Measurements from ENCODE around the gene SLC9A7. TPM values are rescaled to one million over a fixed set of nuclear protein-coding genes. Genes with fewer than 3 reads are reported as not detected.

The SLC9A7 gene
- total RNA-seq, 2 experiments from 2014 or later, result 2.2 to 3.2 TPM

DNA sequence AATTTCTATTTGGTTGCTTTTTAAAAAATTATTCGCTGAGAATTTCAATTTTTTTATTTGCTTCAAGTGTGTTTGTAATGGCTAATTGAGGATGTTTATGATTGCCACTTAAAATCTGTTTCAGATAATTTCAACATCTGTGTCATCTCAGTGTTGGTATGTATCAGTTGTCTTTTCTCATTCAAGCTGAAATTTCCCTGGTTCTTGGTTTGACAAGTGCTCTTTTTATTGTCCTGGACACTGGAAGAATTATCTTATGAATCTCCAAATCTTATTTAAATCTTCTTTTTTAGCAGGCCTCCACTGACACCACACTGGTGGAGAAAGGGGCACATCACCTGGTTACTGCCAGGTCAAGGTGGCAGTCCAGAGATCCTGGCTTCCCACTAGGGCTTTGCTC, 163.8 kb downstream of the SLC9A7 start:
- H3K36me3 Mint-ChIP-seq (ENCODE audit: low read depth), result no peaks in the 10 kb centered on the region
- H3K4me3 Mint-ChIP-seq, result no peak overlapping the region
- no peaks in the 10 kb centered on the region for H3K27me3 Mint-ChIP-seq
- no peaks in the 10 kb centered on the region for H3K9me3 Mint-ChIP-seq
- H3K4me1 Mint-ChIP-seq (ENCODE audit: low read depth), result peaks cover 6% of the 10 kb centered on the region
- ATAC-seq (ENCODE audit: poor library complexity) (no peak), DNase-seq (no peak)
- POLR2A ChIA-PET, result no interaction called here
- CTCF ChIA-PET, result interaction anchor here (0.7 kb wide), 1 partner anchor 22 kb away, joined by 3 read pairs; no protein-coding TSS in a partner anchor
- Histone ChIP-seq H3K9me3 (ENCODE audit: control insufficient read depth in 1 of 2, insufficient read depth in 1 of 2, low read length in 2 of 2) (no peaks in the 10 kb centered on the region), H3K4me3 (ENCODE audit: low read length) (no peak overlapping the region), H3K27me3 (ENCODE audit: control insufficient read depth in 1 of 2, insufficient read depth in 2 of 2, low read length in 2 of 2) (no peaks in the 10 kb centered on the region), H3K4me1 (ENCODE audit: insufficient read depth, low read length) (peaks cover 3% of the 10 kb centered on the region), H3K36me3 (ENCODE audit: insufficient read depth, low read length) (no peaks in the 10 kb centered on the region), H3K27ac (ENCODE audit: low read depth in 1 of 2, low read length in 2 of 2) (no peak overlapping the region)
- H3K27ac Mint-ChIP-seq, result no peak overlapping the region
- intact Hi-C loops (cut with DNase I, micrococcal nuclease), result no loop called here
- TF ChIP-seq, protein P1, sequence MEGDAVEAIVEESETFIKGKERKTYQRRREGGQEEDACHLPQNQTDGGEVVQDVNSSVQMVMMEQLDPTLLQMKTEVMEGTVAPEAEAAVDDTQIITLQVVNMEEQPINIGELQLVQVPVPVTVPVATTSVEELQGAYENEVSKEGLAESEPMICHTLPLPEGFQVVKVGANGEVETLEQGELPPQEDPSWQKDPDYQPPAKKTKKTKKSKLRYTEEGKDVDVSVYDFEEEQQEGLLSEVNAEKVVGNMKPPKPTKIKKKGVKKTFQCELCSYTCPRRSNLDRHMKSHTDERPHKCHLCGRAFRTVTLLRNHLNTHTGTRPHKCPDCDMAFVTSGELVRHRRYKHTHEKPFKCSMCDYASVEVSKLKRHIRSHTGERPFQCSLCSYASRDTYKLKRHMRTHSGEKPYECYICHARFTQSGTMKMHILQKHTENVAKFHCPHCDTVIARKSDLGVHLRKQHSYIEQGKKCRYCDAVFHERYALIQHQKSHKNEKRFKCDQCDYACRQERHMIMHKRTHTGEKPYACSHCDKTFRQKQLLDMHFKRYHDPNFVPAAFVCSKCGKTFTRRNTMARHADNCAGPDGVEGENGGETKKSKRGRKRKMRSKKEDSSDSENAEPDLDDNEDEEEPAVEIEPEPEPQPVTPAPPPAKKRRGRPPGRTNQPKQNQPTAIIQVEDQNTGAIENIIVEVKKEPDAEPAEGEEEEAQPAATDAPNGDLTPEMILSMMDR (IDR thresholded peaks at IDR 0.05), result no peak

DNA sequence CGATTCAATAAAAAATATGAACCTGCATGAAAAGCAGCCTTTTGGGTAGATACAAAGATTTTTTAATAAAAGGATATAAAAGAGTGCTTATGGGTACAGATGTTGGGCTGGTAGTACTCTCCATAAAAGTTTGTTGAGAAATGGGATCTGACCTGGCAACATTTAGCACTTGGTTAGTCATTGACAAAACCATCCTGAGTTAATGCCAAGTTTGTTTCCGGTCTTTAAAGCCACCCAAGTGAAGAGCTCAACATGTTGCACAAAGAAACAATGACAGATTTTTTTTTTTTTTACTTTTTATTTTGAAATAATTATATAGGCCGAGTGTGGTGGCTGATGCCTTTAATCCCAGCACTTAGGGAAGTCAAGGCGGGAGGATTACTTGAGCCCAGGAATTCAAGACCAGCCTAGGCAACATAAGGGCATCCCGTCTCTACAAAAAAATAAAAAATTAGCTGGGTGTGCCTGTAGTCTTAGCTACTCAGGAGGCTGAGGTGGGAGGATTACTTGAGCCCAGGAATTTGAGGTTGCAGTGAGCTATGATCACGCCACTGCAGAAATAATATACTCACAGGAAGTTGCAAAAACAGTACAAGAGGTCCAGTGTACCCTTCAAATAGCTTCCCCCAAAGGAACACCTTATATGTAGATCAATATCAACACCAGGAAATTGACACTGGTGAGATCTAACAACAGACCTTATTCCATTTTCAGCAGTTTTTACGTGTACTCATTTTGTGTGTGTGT, 168.8 kb downstream of the SLC9A7 start:
- H3K9me3 ChIP-seq (ENCODE audit: control insufficient read depth in 1 of 2, insufficient read depth in 1 of 2, low read length in 2 of 2), result no peaks in the 10 kb centered on the region
- H3K4me3 ChIP-seq (ENCODE audit: low read length), result no peak overlapping the region
- ATAC-seq (ENCODE audit: poor library complexity) (peak; percentile 32), DNase-seq (peak in 1 of 14 experiments; percentile 20)
- Mint-ChIP-seq H3K4me1 (ENCODE audit: low read depth) (peaks cover 31% of the 10 kb centered on the region), H3K4me3 (peak overlapping the region; percentile 30), H3K27me3 (no peaks in the 10 kb centered on the region), H3K36me3 (ENCODE audit: low read depth) (no peaks in the 10 kb centered on the region), H3K9me3 (no peaks in the 10 kb centered on the region), H3K27ac (peak overlapping the region; percentile 67)
- H3K27ac ChIP-seq (ENCODE audit: low read depth in 1 of 2, low read length in 2 of 2), result peak overlapping the region in 1 of 2 donors; percentile 22
- CTCF ChIA-PET, result interaction anchor here (0.7 to 1.5 kb wide), 4 partner anchors 9 to 18 kb away, joined by 3 to 6 read pairs (median 4); no protein-coding TSS in a partner anchor
- intact Hi-C loops (cut with DNase I, micrococcal nuclease), result loop anchor here in 1 of 2 experiments (1.0 kb wide), 1 partner anchor 16 kb away; no protein-coding TSS in a partner anchor
- POLR2A ChIA-PET, result interaction anchor here (1.2 to 1.7 kb wide), 4 partner anchors 14 to 21 kb away, joined by 3 to 6 read pairs (median 4); no protein-coding TSS in a partner anchor
- H3K4me1 ChIP-seq (ENCODE audit: insufficient read depth, low read length), result peaks cover 36% of the 10 kb centered on the region
- H3K27me3 ChIP-seq (ENCODE audit: control insufficient read depth in 1 of 2, insufficient read depth in 2 of 2, low read length in 2 of 2), result no peaks in the 10 kb centered on the region
- H3K36me3 ChIP-seq (ENCODE audit: insufficient read depth, low read length), result no peaks in the 10 kb centered on the region
- TF ChIP-seq, protein P1 (IDR thresholded peaks at IDR 0.05), result no peak

DNA sequence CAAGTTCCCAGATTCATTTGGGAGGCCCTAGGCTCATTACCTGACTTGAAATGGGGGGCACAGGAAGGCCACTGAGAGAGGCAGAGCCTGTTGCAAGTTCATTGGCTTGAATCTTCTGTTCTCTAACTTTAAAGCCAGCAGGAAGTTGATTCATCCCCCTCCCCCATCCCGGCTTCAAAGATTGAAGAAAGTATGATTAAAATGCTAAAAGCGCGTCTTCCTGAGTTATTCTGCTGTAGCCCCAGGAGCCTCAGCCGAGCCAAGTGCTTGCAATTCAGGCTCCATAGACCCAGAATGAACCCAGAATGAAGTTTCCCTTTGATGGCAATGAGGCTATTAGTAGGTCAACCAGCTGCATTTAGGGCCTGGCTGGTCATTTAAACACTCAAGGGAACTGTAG, 170.7 kb downstream of the SLC9A7 start:
- intact Hi-C loops (cut with DNase I, micrococcal nuclease), result no loop called here
- Histone ChIP-seq H3K27ac (ENCODE audit: low read depth in 1 of 2, low read length in 2 of 2) (peak overlapping the region in 1 of 2 donors; percentile 55), H3K9me3 (ENCODE audit: control insufficient read depth in 1 of 2, insufficient read depth in 1 of 2, low read length in 2 of 2) (no peaks in the 10 kb centered on the region), H3K27me3 (ENCODE audit: control insufficient read depth in 1 of 2, insufficient read depth in 2 of 2, low read length in 2 of 2) (no peaks in the 10 kb centered on the region), H3K36me3 (ENCODE audit: insufficient read depth, low read length) (no peaks in the 10 kb centered on the region), H3K4me1 (ENCODE audit: insufficient read depth, low read length) (peaks cover 36% of the 10 kb centered on the region), H3K4me3 (ENCODE audit: low read length) (peak overlapping the region; percentile 36)
- ChIA-PET CTCF (interaction anchor here (1.3 kb wide), 1 partner anchor 10 kb away, joined by 3 read pairs; no protein-coding TSS in a partner anchor), POLR2A (interaction anchor here (0.6 to 1.9 kb wide), 6 partner anchors 9 to 54 kb away, joined by 3 to 9 read pairs (median 6); partner anchors contain the start of gene CHST7)
- peak overlapping the region; percentile 89 for H3K27ac Mint-ChIP-seq
- H3K4me3 Mint-ChIP-seq, result peak overlapping the region; percentile 81
- ATAC-seq (ENCODE audit: poor library complexity) (peak; percentile 74), DNase-seq (peak in 13 of 14 experiments; percentile 17 to 76 (median 36))
- TF ChIP-seq, protein P1 (IDR thresholded peaks at IDR 0.05), result no peak
- no peaks in the 10 kb centered on the region for H3K36me3 Mint-ChIP-seq (ENCODE audit: low read depth)
- H3K9me3 Mint-ChIP-seq, result no peaks in the 10 kb centered on the region
- no peaks in the 10 kb centered on the region for H3K27me3 Mint-ChIP-seq
- peaks cover 36% of the 10 kb centered on the region for H3K4me1 Mint-ChIP-seq (ENCODE audit: low read depth)
